ENCODE results near the gene LOXL1.

Gene LOXL1

DNA sequence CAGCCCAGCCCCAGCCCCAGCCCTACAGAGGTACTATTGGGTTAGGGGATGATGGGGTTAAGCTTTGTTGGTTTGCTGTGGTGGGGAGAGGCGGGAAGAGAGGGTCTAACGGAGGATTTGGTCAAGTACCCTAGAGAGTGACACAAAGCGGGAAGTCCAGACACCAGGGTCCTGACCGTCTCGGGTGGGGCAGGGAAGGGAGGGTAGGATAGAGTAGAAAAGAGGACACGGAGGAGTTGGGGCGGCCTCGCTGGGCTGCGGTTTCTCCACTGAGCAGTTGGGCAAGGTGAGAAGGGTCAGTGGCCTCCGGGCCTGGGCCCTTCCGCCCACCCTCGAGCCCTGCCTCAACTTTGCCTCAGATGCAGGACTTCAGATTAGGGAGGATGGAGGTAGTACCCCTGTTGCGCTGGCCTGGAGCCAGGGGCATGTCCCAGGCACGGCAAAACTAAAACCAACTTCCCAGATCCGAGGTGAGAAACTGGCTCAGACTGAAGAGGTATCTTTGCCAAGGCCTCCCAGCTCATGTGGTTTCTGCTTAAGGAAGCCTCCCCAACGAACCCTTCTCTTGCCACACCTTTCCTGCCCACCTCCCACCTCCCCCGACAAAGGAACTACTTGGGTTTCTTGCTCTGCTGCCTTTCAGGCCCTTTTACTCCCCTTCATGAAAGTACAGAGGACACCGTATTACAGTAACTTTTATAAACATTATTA, 68.8 kb downstream of the LOXL1 start:
- peak; percentile 29 for DNase-seq

DNA sequence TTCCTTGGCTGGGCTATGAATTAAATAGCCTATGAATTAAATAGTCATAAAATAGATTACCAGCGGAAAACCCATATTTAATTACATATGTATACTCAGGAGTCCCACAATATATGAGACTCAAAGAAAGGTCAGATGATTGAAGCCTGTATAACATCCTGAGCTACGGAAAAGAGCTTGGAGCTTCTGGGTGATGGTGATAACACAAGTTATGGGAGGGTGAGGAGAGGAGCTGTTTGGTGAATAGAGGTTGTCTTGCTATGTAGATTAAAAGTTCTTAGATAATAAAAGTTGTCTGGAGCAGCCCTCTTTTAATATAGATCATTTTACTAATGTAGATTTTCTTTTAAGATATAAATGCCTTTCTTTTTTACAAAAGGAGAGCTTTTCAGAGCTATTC, 70.0 kb downstream of the LOXL1 start:
- DNase-seq = no peak

DNA sequence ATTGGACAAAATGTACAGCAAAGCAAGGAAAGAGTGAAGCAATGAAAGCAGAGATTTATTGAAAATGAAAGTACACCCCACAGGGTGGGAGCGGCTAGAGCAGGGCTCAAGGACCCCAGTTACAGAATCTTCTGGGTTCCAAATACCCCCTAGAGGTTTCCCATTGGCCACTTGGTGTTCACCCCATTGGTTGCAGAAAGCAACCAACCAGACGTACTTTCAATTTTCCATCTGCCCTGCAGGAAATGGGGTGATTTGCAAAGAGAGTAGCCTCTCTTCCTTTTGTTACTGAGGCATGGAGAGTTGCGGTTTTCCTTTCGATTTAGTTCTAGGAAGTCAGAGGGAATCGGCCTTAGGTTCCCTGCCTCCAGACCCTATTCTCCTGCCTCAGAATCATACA, 70.7 kb downstream of the LOXL1 start:
- no peak for DNase-seq

DNA sequence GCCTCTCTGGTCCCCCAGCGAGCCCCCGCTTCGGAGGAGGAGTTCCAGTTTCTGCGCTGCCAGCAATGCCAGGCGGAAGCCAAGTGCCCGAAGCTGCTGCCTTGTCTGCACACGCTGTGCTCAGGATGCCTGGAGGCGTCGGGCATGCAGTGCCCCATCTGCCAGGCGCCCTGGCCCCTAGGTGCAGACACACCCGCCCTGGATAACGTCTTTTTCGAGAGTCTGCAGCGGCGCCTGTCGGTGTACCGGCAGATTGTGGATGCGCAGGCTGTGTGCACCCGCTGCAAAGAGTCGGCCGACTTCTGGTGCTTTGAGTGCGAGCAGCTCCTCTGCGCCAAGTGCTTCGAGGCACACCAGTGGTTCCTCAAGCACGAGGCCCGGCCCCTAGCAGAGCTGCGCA, 71.7 kb downstream of the LOXL1 start:
- DNase-seq = no peak
